Mesodermal cell (in vitro differentiated cells): ENCODE measurements around the gene POLH.
A peak's percentile ranks its signal among the peaks of the same experiment; 100 is the strongest.

Experiments
- H3K27ac ChIP-seq: 2 replicates; pipeline ENCODE4 v1.7.0; 2013; ENCODE audit warnings: mild to moderate bottlenecking, low read depth, low read length, moderate library complexity; ENCODE audit not compliant: severe bottlenecking
- H3K36me3 ChIP-seq: 2 replicates; pipeline ENCODE4 v1.7.1; 2013; ENCODE audit warnings: mild to moderate bottlenecking, low read length, moderate library complexity; ENCODE audit not compliant: control insufficient read depth, insufficient read depth
- H3K4me1 ChIP-seq: one replicate; pipeline ENCODE4 v1.7.1; 2013; ENCODE audit warnings: mild to moderate bottlenecking, low read length; ENCODE audit not compliant: insufficient read depth, control insufficient read depth, poor library complexity, severe bottlenecking
- H3K4me3 ChIP-seq: 2 replicates; pipeline ENCODE4 v1.7.0; 2013; ENCODE audit warnings: low read length, control low read depth, mild to moderate bottlenecking; ENCODE audit not compliant: insufficient read depth, poor library complexity, severe bottlenecking; ENCODE audit errors: extremely low read depth
- H3K9me3 ChIP-seq: 2 replicates; pipeline ENCODE4 v1.7.1; 2013; ENCODE audit warnings: mild to moderate bottlenecking, low read length, moderate library complexity; ENCODE audit not compliant: control insufficient read depth
- WGBS, 2 experiments: methylation state at CpG; one replicate each; pipeline ENCODE4 v1.1.5; 2013; ENCODE audit warnings: missing lambda C conversion rate in 2 of 2; ENCODE audit not compliant: insufficient coverage in 2 of 2; 5-methylcytosine and 5-hydroxymethylcytosine counted together

Gene POLH

GRCh38 chr6:43621836-43622180, 45.8 kb downstream of the POLH start:
- WGBS, 2 experiments, result 100% methylated on average over 6 to 10 of the region's 10 CpGs
- Histone ChIP-seq H3K4me3 (no peak overlapping the region), H3K27ac (no peak overlapping the region), H3K4me1 (peaks cover under 1% of the 10 kb centered on the region), H3K36me3 (peaks cover 95% of the 10 kb centered on the region), H3K9me3 (no peaks in the 10 kb centered on the region)

GRCh38 chr6:43622541-43622940, 46.6 kb downstream of the POLH start:
- 95% methylated on average over 10 of the region's 10 CpGs for WGBS, 2 experiments
- no peak overlapping the region for H3K27ac ChIP-seq
- peaks cover 97% of the 10 kb centered on the region for H3K36me3 ChIP-seq
- H3K4me3 ChIP-seq, result no peak overlapping the region
- H3K9me3 ChIP-seq, result no peaks in the 10 kb centered on the region
- H3K4me1 ChIP-seq, result peaks cover 8% of the 10 kb centered on the region

- H3K9me3 ChIP-seq, result no peaks in the 10 kb centered on the region
- H3K4me3 ChIP-seq, result no peak overlapping the region
- peaks cover 10% of the 10 kb centered on the region for H3K4me1 ChIP-seq
- no peak overlapping the region for H3K27ac ChIP-seq
- 95% methylated on average over 10 to 11 of the region's 12 CpGs for WGBS, 2 experiments
- peaks cover 83% of the 10 kb centered on the region for H3K36me3 ChIP-seq
Observed at GRCh38 chr6:43623880-43624785, 48.1 kb downstream of the POLH start.

GRCh38 chr6:43624786-43625288, 48.9 kb downstream of the POLH start:
- no peaks in the 10 kb centered on the region for H3K9me3 ChIP-seq
- H3K4me1 ChIP-seq, result peaks cover 10% of the 10 kb centered on the region
- no peak overlapping the region for H3K4me3 ChIP-seq
- H3K27ac ChIP-seq, result no peak overlapping the region
- WGBS, 2 experiments, result 93 to 100% methylated on average over 3 to 5 of the region's 7 CpGs
- H3K36me3 ChIP-seq, result peaks cover 76% of the 10 kb centered on the region

- H3K27ac ChIP-seq, result no peak overlapping the region
- 92 to 99% methylated on average over 10 of the region's 16 CpGs for WGBS, 2 experiments
Observed at GRCh38 chr6:43625393-43625992, 49.5 kb downstream of the POLH start.

GRCh38 chr6:43627008-43627825, 51.2 kb downstream of the POLH start:
- H3K9me3 ChIP-seq, result no peaks in the 10 kb centered on the region
- WGBS, 2 experiments, result 96 to 97% methylated on average over 3 to 4 of the region's 5 CpGs
- H3K36me3 ChIP-seq, result peaks cover 55% of the 10 kb centered on the region
- peaks cover 14% of the 10 kb centered on the region for H3K4me1 ChIP-seq
- H3K27ac ChIP-seq, result peak overlapping the region; percentile 57
- H3K4me3 ChIP-seq, result peak overlapping the region; percentile 5

More at GRCh38 chr6:43625393-43625992, 49.5 kb downstream of the POLH start:
- Histone ChIP-seq H3K4me3 (no peak overlapping the region), H3K9me3 (no peaks in the 10 kb centered on the region), H3K4me1 (peaks cover 10% of the 10 kb centered on the region), H3K36me3 (peaks cover 72% of the 10 kb centered on the region)

GRCh38 chr6:43628393-43629103, 52.6 kb downstream of the POLH start:
- 14 to 19% methylated on average over 11 to 13 of the region's 25 CpGs for WGBS, 2 experiments
- Histone ChIP-seq H3K4me3 (peak overlapping the region; percentile 87), H3K4me1 (peaks cover 14% of the 10 kb centered on the region), H3K36me3 (peaks cover 42% of the 10 kb centered on the region), H3K27ac (peak overlapping the region; percentile 77), H3K9me3 (no peaks in the 10 kb centered on the region)

GRCh38 chr6:43629104-43629504, 53.1 kb downstream of the POLH start, which contains the start of gene GTPBP2:
TSS of gene GTPBP2 (minus strand) at chr6:43629264. CDS start at chr6:43629162, 102 bp downstream.
- no peaks in the 10 kb centered on the region for H3K9me3 ChIP-seq
- WGBS, 2 experiments, result 0 to 1% methylated on average over 21 to 27 of the region's 46 CpGs
- peaks cover 36% of the 10 kb centered on the region for H3K36me3 ChIP-seq
- H3K4me3 ChIP-seq, result peak within 1 kb of the TSS; percentile 87
- H3K4me1 ChIP-seq, result peaks cover 14% of the 10 kb centered on the region
- H3K27ac ChIP-seq, result peak within 1 kb of the TSS; percentile 99

- peak overlapping the region; percentile 87 for H3K4me3 ChIP-seq
- no peaks in the 10 kb centered on the region for H3K9me3 ChIP-seq
- peaks cover 30% of the 10 kb centered on the region for H3K36me3 ChIP-seq
- WGBS, 2 experiments, result 1% methylated on average over 18 to 30 of the region's 41 CpGs
- H3K4me1 ChIP-seq, result peaks cover 14% of the 10 kb centered on the region
- H3K27ac ChIP-seq, result peak overlapping the region; percentile 99
Observed at GRCh38 chr6:43629505-43630300, 53.7 kb downstream of the POLH start.
